ENCODE results near the gene RMRP. TPM values are rescaled to one million over a fixed set of nuclear protein-coding genes. Genes with fewer than 3 reads are reported as not detected.

RMRP gene
- total RNA-seq, 2 donors from 2014 or later = 1,879 to 13,864 TPM

GRCh38 chr9:35681341-35682002 lies 23.7 kb upstream of the RMRP start:
- Histone ChIP-seq H3K9me3 (no peaks in the 10 kb centered on the region), H3K4me1 (replicated peaks) (no peaks in the 10 kb centered on the region), H3K27me3 (replicated peaks; ENCODE audit: insufficient read depth) (no peaks in the 10 kb centered on the region), H3K36me3 (no peaks in the 10 kb centered on the region), H3K4me3 (no peak overlapping the region), H3K27ac (no peak overlapping the region)
- 49% methylated on average over 3 of the region's 3 CpGs for WGBS
- TF ChIP-seq POLR2A (IDR thresholded peaks at IDR 0.05) (no peak), POLR2AphosphoS5 (IDR thresholded peaks at IDR 0.05) (no peak)
- TF ChIP-seq, protein P1, sequence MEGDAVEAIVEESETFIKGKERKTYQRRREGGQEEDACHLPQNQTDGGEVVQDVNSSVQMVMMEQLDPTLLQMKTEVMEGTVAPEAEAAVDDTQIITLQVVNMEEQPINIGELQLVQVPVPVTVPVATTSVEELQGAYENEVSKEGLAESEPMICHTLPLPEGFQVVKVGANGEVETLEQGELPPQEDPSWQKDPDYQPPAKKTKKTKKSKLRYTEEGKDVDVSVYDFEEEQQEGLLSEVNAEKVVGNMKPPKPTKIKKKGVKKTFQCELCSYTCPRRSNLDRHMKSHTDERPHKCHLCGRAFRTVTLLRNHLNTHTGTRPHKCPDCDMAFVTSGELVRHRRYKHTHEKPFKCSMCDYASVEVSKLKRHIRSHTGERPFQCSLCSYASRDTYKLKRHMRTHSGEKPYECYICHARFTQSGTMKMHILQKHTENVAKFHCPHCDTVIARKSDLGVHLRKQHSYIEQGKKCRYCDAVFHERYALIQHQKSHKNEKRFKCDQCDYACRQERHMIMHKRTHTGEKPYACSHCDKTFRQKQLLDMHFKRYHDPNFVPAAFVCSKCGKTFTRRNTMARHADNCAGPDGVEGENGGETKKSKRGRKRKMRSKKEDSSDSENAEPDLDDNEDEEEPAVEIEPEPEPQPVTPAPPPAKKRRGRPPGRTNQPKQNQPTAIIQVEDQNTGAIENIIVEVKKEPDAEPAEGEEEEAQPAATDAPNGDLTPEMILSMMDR (IDR thresholded peaks at IDR 0.05) = no peak
- intact Hi-C loops (cut with DNase I) = no loop called here
- no peak for DNase-seq (ENCODE audit: low spot score)

- intact Hi-C loops (cut with DNase I) = no loop called here
- Histone ChIP-seq H3K4me1 (replicated peaks) (no peaks in the 10 kb centered on the region), H3K27me3 (replicated peaks; ENCODE audit: insufficient read depth) (no peaks in the 10 kb centered on the region), H3K36me3 (no peaks in the 10 kb centered on the region), H3K9me3 (no peaks in the 10 kb centered on the region), H3K4me3 (no peak overlapping the region), H3K27ac (no peak overlapping the region)
- DNase-seq (ENCODE audit: low spot score) = no peak
- TF ChIP-seq, protein P1 (IDR thresholded peaks at IDR 0.05) = no peak
- TF ChIP-seq POLR2A (IDR thresholded peaks at IDR 0.05) = no peak
- no peak for TF ChIP-seq POLR2AphosphoS5 (IDR thresholded peaks at IDR 0.05)
- WGBS = 54% methylated on average over 15 of the region's 15 CpGs
Observed at GRCh38 chr9:35680331-35681105, 22.7 kb upstream of the RMRP start.

DNA sequence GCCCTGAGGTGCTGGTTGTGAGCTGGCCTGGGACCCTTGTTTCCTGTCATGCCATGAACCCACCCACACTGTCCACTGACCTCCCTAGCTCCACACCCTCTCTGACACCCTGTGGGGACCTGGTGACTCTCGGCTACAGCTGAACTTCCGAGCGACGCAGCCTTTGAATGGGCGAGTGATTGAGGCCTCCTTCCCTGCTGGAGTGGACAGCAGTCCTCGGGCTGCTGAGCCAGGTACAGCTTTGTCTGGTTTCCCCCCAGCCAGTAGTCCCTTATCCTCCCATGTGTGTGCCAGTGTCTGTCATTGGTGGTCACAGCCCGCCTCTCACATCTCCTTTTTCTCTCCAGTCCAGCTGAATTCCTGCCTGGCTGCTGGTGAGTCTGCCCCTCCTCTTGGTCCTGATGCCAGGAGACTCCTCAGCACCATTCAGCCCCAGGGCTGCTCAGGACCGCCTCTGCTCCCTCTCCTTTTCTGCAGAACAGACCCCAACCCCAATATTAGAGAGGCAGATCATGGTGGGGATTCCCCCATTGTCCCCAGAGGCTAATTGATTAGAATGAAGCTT lies 22.0 kb upstream of the RMRP start:
- no peak for TF ChIP-seq POLR2A (IDR thresholded peaks at IDR 0.05)
- Histone ChIP-seq H3K4me1 (replicated peaks) (no peaks in the 10 kb centered on the region), H3K27me3 (replicated peaks; ENCODE audit: insufficient read depth) (no peaks in the 10 kb centered on the region), H3K27ac (no peak overlapping the region), H3K4me3 (no peak overlapping the region), H3K36me3 (no peaks in the 10 kb centered on the region), H3K9me3 (no peaks in the 10 kb centered on the region)
- intact Hi-C loops (cut with DNase I) = no loop called here
- WGBS = 75% methylated on average over 8 of the region's 8 CpGs
- no peak for DNase-seq (ENCODE audit: low spot score)

DNA sequence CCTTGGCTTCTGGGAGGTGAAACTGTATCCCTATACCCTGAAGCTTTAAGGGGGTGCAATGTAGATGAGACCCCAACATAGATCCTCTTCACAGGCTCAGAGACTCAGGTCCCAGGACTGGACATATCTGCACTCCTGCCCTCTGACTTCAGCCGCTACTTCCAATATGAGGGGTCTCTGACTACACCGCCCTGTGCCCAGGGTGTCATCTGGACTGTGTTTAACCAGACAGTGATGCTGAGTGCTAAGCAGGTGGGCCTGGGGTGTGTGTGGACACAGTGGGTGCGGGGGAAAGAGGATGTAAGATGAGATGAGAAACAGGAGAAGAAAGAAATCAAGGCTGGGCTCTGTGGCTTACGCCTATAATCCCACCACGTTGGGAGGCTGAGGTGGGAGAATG lies 21.3 kb upstream of the RMRP start:
- H3K27ac ChIP-seq = no peak overlapping the region
- H3K36me3 ChIP-seq = no peaks in the 10 kb centered on the region
- intact Hi-C loops (cut with DNase I) = no loop called here
- no peak for DNase-seq (ENCODE audit: low spot score)
- no peak overlapping the region for H3K4me3 ChIP-seq
- no peaks in the 10 kb centered on the region for H3K27me3 ChIP-seq (replicated peaks; ENCODE audit: insufficient read depth)
- H3K9me3 ChIP-seq = no peaks in the 10 kb centered on the region
- TF ChIP-seq POLR2A (IDR thresholded peaks at IDR 0.05) (no peak), POLR2AphosphoS5 (IDR thresholded peaks at IDR 0.05) (no peak)
- TF ChIP-seq, protein P1 (IDR thresholded peaks at IDR 0.05) = no peak
- WGBS = 88% methylated on average over 5 of the region's 5 CpGs
- H3K4me1 ChIP-seq (replicated peaks) = no peaks in the 10 kb centered on the region

DNA sequence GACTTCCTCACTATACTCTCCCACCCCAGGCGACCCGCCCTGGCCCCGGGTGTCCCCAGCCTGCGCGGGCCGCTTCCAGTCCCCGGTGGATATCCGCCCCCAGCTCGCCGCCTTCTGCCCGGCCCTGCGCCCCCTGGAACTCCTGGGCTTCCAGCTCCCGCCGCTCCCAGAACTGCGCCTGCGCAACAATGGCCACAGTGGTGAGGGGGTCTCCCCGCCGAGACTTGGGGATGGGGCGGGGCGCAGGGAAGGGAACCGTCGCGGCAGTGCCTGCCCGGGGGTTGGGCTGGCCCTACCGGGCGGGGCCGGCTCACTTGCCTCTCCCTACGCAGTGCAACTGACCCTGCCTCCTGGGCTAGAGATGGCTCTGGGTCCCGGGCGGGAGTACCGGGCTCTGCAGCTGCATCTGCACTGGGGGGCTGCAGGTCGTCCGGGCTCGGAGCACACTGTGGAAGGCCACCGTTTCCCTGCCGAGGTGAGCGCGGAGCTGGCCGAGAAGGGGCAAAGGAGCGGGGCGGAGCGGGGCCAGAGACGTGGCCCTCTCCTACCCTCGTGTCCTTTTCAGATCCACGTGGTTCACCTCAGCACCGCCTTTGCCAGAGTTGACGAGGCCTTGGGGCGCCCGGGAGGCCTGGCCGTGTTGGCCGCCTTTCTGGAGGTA lies 18.0 kb upstream of the RMRP start:
- no peaks in the 10 kb centered on the region for H3K4me1 ChIP-seq (replicated peaks)
- DNase-seq (ENCODE audit: low spot score) = no peak
- peak overlapping the region in 1 of 2 donors; percentile 33 for H3K27ac ChIP-seq
- H3K4me3 ChIP-seq = peak overlapping the region; percentile 36 to 40
- H3K9me3 ChIP-seq = no peaks in the 10 kb centered on the region
- no peaks in the 10 kb centered on the region for H3K27me3 ChIP-seq (replicated peaks; ENCODE audit: insufficient read depth)
- 8% methylated on average over 46 of the region's 51 CpGs for WGBS
- TF ChIP-seq POLR2A (IDR thresholded peaks at IDR 0.05) = no peak
- TF ChIP-seq POLR2AphosphoS5 (IDR thresholded peaks at IDR 0.05) = no peak
- TF ChIP-seq, protein P1 (IDR thresholded peaks at IDR 0.05) = no peak
- intact Hi-C loops (cut with DNase I) = loop anchor here (1.0 kb wide), 1 partner anchor 12 kb away; no protein-coding TSS in a partner anchor
- no peaks in the 10 kb centered on the region for H3K36me3 ChIP-seq

Data from prostate gland (tissue), 2 donors.